ENCODE data around the gene AP4E1.
"Not testable (repeated sequence)": the region's sequence is repeated elsewhere in the genome, so short reads cannot be mapped to it uniquely, and the experiment has no call there.

GRCh38 chr15:50919359-50919758, 10.9 kb downstream of the AP4E1 start:
- TF ChIP-seq, protein P1, sequence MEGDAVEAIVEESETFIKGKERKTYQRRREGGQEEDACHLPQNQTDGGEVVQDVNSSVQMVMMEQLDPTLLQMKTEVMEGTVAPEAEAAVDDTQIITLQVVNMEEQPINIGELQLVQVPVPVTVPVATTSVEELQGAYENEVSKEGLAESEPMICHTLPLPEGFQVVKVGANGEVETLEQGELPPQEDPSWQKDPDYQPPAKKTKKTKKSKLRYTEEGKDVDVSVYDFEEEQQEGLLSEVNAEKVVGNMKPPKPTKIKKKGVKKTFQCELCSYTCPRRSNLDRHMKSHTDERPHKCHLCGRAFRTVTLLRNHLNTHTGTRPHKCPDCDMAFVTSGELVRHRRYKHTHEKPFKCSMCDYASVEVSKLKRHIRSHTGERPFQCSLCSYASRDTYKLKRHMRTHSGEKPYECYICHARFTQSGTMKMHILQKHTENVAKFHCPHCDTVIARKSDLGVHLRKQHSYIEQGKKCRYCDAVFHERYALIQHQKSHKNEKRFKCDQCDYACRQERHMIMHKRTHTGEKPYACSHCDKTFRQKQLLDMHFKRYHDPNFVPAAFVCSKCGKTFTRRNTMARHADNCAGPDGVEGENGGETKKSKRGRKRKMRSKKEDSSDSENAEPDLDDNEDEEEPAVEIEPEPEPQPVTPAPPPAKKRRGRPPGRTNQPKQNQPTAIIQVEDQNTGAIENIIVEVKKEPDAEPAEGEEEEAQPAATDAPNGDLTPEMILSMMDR (optimal IDR thresholded peaks at IDR 0.05 in 1 of 3, IDR thresholded peaks at IDR 0.05 in 1 of 3, conservative IDR thresholded peaks at IDR 0.05 in 1 of 3; ENCODE audit: extremely low read depth in 1 of 3, insufficient read depth in 2 of 3, low read length in 3 of 3): not testable (repeated sequence)
- TF ChIP-seq EZH2 (IDR thresholded peaks at IDR 0.05; ENCODE audit: low read length): not testable (repeated sequence)

All from keratinocyte (primary cell).